Lung (tissue), 12 donors: ENCODE results near the gene MAP7. TPM values are rescaled to one million over a fixed set of nuclear protein-coding genes. Genes with fewer than 3 reads are reported as not detected.
A peak's percentile ranks its signal among the peaks of the same experiment; 100 is the strongest.

Experiments
- ATAC-seq: fragments of 200-7000 bp; cut with Tn5 transposase; one replicate; pipeline ENCODE4 v1.9.1; 2020; ENCODE audit warnings: moderate number of reproducible peaks; ENCODE audit not compliant: insufficient read depth, low FRiP score
- DNase-seq, 3 donors: peaks; one replicate each; pipeline ENCODE4 v3.0.0-alpha.2; 2013 to 2017
- H3K27ac ChIP-seq, 2 donors: one replicate each; pipeline ENCODE4 v1.5.1; 2013; ENCODE audit warnings: mild to moderate bottlenecking in 2 of 2, moderate library complexity in 2 of 2, control low read depth in 1 of 2, inconsistent platforms in 1 of 2, low read depth in 1 of 2, low read length in 1 of 2
- H3K27me3 ChIP-seq, 3 donors: one replicate each; pipeline ENCODE4 v1.5.1; 2013; ENCODE audit warnings: low read length in 2 of 3; ENCODE audit not compliant: control insufficient read depth in 3 of 3, insufficient read depth in 3 of 3
- H3K36me3 ChIP-seq, 4 donors: one replicate each; pipeline ENCODE4 v1.5.1; 2013; ENCODE audit warnings: low read length in 4 of 4, mild to moderate bottlenecking in 1 of 4, moderate library complexity in 1 of 4; ENCODE audit not compliant: control insufficient read depth in 4 of 4, insufficient read depth in 4 of 4
- H3K4me1 ChIP-seq, 5 donors: one replicate each; pipeline ENCODE4 v1.5.1; 2013; ENCODE audit warnings: low read length in 5 of 5, mild to moderate bottlenecking in 2 of 5, moderate library complexity in 1 of 5; ENCODE audit not compliant: control insufficient read depth in 5 of 5, insufficient read depth in 5 of 5
- H3K4me3 ChIP-seq: one replicate; pipeline ENCODE4 v1.5.1; 2013; ENCODE audit warnings: mild to moderate bottlenecking, control low read depth, moderate library complexity
- H3K9ac ChIP-seq, 2 donors: one replicate each; pipeline ENCODE4 v1.5.1; 2013; ENCODE audit warnings: low read length in 2 of 2, control low read depth in 1 of 2; ENCODE audit not compliant: insufficient read depth in 1 of 2
- H3K9me3 ChIP-seq, 4 donors: one replicate each; pipeline ENCODE4 v1.5.1; 2013; ENCODE audit warnings: low read length in 3 of 4, mild to moderate bottlenecking in 1 of 4, moderate library complexity in 1 of 4; ENCODE audit not compliant: control insufficient read depth in 4 of 4, insufficient read depth in 3 of 4
- CTCF ChIP-seq: IDR thresholded peaks from 2 replicates; pipeline ENCODE4 v1.5.1; 2012; ENCODE audit warnings: mild to moderate bottlenecking; ENCODE audit errors: control extremely low read depth, extremely low read depth
- WGBS, 2 donors: extraction: QIAGEN DNeasy Blood & Tissue Kit; methylation state at CpG; one replicate each; pipeline ENCODE4 v1.1.7; 2013; 5-methylcytosine and 5-hydroxymethylcytosine counted together
- polyA plus RNA-seq, 2 donors: library from polyadenylated mRNA; stranded (reverse); fragments of 200-250 nt; gene quantifications; one replicate each; pipeline ENCODE4 v1.2.1, GENCODE V29; 2013
- total RNA-seq, 2 donors: library from RNA; depleted of rRNA in 1 of 2; stranded (reverse); fragments of >200 nt in 1 of 2; gene quantifications; one replicate each; pipeline ENCODE4 v1.2.1, GENCODE V29; 2014 to 2021
- donor health status: control.
- donor health status: control.
- donor health status: Bipolar disorder and iron deficiency.
- donor health status: healthy.
- donor health status: DM: yes; HTN: yes; CAD: no.

The MAP7 gene
- total and polyA plus RNA-seq, 4 donors = 8.4 to 23.4 (median 12.3) TPM

- TF ChIP-seq CTCF = no peak
- no peak overlapping the region for H3K9ac ChIP-seq
- WGBS, 2 donors = 68 to 81% methylated on average over 6 of the region's 6 CpGs
- ATAC-seq = no peak
- H3K36me3 ChIP-seq = peaks cover 0 to 1% (median 0%) of the 10 kb centered on the region in 4 donors
- H3K4me3 ChIP-seq = no peak overlapping the region
- DNase-seq = no peak
- H3K4me1 ChIP-seq = peaks cover 0 to 2% (median 0%) of the 10 kb centered on the region in 5 donors
- H3K27me3 ChIP-seq = no peaks in the 10 kb centered on the region
- peak overlapping the region in 1 of 2 donors; percentile 39 for H3K27ac ChIP-seq
- peaks cover 0 to 1% (median 0%) of the 10 kb centered on the region in 4 donors for H3K9me3 ChIP-seq
These were observed 145.4 kb downstream of the MAP7 start for GRCh38 chr6:136404627-136405419.

DNA sequence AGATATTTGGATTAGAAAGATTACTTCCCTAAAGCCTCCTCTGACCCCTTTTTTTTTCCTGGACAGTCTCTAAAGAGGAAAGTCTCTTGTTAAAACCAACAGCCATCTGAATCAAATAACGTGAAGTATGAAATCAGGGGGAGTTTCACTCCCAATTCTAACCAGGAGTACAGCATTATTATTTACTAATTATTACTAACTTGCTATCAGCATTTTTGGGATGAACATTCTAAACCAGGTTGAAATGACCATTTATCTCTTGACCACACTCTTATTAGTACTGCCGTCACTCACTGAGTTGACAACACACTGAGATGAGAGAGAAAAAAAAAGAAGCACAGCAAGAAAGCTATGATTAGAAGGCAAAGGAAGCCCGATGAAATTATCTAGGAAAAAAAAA is 146.2 kb downstream of the MAP7 start:
- ATAC-seq (no peak), DNase-seq (no peak)
- Histone ChIP-seq H3K4me1 (peaks cover 0 to 2% (median 0%) of the 10 kb centered on the region in 5 donors), H3K36me3 (no peaks in the 10 kb centered on the region), H3K9me3 (no peaks in the 10 kb centered on the region), H3K4me3 (no peak overlapping the region), H3K9ac (no peak overlapping the region), H3K27ac (no peak overlapping the region), H3K27me3 (no peaks in the 10 kb centered on the region)
- 80 to 90% methylated on average over 3 of the region's 3 CpGs for WGBS, 2 donors
- TF ChIP-seq CTCF = no peak

- no peaks in the 10 kb centered on the region for H3K27me3 ChIP-seq
- H3K4me3 ChIP-seq = no peak overlapping the region
- H3K9me3 ChIP-seq = no peaks in the 10 kb centered on the region
- TF ChIP-seq CTCF = no peak
- H3K9ac ChIP-seq = no peak overlapping the region
- no peak overlapping the region for H3K27ac ChIP-seq
- peaks cover 0 to 2% (median 0%) of the 10 kb centered on the region in 5 donors for H3K4me1 ChIP-seq
- ATAC-seq (no peak), DNase-seq (no peak)
- 62 to 72% methylated on average over 6 of the region's 6 CpGs for WGBS, 2 donors
- no peaks in the 10 kb centered on the region for H3K36me3 ChIP-seq
These were observed 146.9 kb downstream of the MAP7 start for GRCh38 chr6:136403110-136403980.
